GM12801 (cell line): Measurements from ENCODE around the gene LINC01488.

Source experiments
- TF ChIP-seq, protein P1 (sequence below): IDR thresholded peaks from one replicate; pipeline ENCODE4 v1.5.1; 2011; ENCODE audit warnings: control low read depth; ENCODE audit not compliant: insufficient read length; ENCODE audit errors: extremely low read depth

Gene LINC01488

DNA sequence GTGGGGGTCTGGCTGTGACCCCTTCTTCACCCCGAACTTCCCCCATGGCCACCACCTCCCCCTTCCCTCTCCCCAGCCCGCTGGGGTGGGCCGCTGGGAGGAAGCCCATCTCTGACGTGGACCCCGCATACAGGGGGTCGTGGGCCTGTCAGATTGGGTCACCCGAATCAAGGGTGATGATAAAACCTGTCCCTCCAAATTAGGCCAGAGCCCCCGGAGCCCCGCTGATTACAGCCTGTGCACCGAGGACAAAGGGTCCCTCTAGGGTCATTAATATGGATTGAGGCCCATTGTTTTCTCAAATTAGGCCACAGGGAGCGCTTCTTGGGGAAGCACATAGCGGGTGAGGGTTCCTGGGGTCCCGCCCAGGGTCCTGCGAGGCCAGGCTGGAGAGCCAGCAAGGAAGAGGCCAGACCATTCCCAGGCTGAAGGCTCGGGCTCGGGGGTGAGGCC lies 4.9 kb upstream of the LINC01488 start:
- TF ChIP-seq, protein P1, sequence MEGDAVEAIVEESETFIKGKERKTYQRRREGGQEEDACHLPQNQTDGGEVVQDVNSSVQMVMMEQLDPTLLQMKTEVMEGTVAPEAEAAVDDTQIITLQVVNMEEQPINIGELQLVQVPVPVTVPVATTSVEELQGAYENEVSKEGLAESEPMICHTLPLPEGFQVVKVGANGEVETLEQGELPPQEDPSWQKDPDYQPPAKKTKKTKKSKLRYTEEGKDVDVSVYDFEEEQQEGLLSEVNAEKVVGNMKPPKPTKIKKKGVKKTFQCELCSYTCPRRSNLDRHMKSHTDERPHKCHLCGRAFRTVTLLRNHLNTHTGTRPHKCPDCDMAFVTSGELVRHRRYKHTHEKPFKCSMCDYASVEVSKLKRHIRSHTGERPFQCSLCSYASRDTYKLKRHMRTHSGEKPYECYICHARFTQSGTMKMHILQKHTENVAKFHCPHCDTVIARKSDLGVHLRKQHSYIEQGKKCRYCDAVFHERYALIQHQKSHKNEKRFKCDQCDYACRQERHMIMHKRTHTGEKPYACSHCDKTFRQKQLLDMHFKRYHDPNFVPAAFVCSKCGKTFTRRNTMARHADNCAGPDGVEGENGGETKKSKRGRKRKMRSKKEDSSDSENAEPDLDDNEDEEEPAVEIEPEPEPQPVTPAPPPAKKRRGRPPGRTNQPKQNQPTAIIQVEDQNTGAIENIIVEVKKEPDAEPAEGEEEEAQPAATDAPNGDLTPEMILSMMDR: no peak

DNA sequence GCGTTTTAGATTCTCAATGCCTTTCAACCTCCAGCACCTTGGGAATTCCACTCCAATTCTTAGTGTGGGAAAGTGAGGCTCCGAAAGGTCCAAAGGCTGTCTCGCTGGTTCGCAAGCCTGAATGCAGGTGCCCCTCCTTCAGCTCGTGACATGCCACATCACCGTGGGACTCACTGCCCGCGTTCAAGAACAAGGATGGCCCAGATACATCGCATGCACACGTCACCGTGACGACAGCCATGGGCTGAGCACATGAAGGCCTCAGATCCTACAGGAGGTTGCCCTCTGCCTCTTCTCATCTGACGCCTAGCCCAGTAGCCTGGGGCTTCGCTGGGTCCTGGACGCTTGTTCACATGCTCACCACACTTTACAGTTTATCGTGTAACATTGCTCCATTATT lies 4.4 kb upstream of the LINC01488 start:
- TF ChIP-seq, protein P1: no peak

DNA sequence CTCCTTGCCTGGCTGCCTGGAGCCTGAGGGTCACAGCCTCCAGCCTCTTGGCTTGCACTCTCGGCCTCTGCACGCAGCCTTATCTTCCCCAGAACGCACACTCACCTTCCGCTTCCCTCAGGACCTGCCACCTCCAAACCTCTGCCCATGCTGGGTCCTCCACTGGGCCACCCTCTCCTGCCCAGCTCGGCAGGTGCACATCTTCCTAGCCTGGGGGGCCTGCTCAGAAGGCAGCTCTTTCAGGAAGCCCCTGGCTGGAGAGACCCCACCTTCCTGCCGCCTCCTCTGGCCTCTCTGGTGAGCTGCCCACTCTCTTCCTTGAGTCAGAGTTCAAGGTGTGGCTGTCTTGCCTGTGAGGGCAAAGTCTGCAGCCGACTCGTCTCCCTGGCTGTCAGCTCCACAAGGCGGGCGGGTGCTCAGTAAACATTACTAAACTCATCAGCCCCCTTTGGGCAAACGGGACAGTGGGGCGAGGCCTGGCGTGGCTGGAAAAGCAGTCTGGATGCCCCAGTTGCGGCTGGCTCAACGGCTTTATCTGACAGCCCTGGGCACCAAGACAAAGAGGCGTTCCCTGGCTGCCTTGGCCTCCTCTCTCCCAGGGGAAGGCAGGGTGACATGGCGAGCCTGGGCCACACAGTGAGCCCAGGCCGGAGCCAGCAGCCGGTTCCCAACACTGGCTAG lies 1.7 kb upstream of the LINC01488 start:
- TF ChIP-seq, protein P1: no peak

DNA sequence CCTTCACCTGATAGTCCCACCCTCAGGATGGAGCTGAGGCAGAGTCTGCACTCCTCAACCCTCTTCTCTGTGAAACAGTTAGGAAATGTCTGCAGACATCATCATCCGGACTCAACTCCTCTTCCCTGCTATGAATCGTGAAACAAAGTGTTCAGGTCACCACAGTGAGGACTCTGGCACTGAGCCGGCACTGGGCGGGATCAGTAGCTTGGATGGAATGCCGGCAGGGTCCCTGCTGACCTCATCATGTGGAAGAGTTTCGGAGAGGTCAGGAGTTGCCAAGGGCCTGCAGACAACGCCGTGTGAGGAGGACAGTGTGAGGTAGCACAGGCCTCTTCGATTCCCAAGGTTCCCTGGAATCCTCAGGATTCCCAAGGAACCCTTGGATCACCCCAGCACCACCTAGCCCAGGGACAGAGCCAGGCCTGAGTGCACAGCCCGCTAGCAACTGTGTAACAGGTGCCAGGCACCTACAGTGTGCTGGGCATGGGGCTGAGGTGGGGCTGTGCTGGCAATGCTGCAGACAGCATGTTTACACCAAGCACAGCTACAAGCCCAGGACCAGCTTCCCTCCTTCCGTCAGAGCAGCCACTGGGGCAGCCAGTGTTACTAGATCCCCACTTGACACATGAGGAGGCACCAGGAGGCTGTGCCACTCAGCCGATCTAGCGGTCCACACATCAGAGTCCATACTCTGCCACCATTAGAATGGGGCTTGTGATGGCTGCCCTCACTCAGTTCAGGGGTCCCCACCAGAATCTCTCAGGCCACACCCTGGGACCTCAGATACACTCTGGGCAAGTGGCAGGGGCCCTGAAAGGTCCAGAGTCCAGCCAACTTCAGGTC lies 693 bp upstream of the LINC01488 start:
- TF ChIP-seq, protein P1: no peak

DNA sequence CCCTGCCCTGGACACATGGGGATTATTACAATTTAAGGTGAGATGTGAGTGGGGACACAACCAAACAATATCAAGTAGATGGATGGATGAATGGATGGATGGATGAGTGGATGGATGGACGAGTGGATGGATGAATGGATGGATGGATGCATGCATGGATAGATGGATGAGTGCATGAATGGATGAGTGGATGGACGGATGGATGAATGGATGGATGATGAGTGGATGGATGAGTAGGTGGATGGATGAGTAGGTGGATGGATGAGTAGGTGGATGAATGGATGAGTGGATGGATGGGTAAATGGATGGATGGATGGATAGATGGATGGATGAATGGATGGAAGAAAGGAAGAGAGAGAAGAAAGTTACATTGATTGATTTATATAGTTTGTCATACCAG lies 859 bp downstream of the LINC01488 start:
- TF ChIP-seq, protein P1: no peak

DNA sequence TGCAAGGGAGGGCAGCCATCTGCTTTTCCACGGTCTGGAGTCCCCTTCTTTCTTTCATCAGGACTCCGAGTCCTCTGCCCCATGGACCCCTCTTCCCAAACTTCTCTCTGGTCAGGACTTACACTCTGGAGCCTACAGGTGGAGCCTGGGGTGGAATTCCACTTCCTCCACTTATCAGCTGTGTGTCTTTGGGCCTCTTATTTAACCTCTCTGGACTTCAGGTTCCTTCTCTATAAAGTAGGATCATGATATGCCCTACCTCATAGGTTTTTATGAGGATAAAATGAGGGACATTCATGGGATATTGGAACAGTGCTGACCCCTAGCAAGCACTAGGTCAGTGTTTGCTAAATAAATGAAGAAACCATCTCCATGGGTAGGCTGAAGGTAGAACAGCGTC lies 1.7 kb downstream of the LINC01488 start:
- TF ChIP-seq, protein P1: no peak

DNA sequence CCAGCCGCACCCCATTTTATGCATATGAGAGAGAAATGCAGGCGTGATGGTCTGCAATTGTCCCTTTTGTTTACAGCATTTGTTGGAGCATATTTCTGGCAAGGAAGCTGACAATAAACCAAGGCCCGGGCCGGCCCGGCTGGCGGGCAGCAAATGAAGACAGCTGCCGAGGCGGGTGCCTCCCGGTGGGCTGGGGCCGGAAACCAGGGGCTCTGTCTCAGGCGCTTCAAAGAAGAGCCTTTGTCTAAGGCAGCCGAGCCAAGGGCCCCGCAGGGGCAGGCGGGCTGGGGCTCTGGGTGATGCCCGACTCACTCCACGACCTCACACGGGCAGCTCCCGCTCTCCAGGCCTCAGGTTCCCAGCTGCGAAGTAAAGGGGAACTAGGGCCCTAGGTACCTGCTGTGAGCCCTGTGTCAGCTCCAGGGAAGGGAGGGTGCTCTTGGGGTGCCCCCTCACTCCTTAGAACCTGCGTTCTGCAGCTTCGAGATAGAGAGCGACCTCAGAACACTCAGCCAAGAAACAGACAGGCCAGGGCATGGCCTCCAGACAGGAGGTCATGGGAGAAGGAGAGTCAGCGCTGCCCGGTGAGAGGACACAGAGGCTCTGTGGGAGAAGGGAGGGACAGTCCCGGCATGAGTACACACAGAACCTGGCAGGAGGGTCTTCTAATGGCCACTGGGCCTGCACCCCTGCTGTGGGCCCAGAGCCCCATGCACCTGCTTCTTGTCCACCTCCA lies 2.4 kb downstream of the LINC01488 start:
- TF ChIP-seq, protein P1: no peak
